Measurements from ENCODE around the gene WBP2. TPM values are rescaled to one million over a fixed set of nuclear protein-coding genes. Genes with fewer than 3 reads are reported as not detected.

WBP2 gene
- total and polyA plus RNA-seq, 2 of the 13 experiments (the other 11 are each of a cell fraction or from before 2014, with no cell fraction given) = 29.2 to 29.5 TPM

DNA sequence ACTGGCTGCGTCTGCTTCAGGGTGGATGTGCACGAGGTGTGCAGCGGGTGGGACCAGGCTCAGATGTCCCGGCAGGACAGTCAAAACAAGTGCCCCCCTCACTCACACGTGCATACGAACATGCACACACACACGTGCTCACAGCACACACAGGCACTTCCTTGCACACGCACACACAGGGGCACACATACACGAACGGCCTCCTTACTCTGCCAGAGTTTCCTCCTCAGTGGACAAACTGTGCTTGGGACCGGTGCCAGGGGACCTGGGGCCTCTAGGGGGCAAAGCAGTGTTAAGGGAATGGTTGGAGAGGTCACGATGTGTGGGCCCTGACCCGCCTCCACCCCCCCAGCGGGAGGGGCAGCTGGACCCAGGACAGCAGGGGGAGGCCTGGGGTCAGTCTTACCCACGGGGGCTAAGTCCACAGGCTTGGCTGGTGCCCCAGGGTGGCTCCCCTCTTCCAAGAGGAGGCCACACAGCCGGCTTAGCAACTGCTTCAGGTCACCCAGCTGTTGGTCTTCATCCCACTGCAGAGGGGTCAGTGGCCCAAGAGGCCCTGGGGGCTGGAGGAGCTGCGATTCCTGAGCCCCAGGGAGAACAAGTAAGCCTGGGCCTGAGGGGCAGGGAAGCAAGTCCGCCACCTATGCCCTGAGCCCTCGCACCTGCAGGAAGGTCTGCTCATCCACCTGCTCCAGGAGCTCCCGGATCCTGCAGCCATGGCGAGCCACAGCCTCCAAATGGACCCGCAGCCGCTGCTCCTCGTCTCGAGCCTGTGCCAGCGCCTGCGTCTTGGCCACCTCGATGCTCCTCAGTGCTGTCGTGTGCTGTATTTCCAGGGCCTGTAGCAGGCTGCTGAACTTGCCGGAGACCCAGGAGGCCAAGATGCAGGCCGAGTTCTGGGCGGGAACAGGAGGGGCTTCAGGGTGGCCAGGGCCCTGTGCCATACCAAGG is 36.7 kb upstream of the WBP2 start (continued):
- TF ChIP-seq, protein P1, sequence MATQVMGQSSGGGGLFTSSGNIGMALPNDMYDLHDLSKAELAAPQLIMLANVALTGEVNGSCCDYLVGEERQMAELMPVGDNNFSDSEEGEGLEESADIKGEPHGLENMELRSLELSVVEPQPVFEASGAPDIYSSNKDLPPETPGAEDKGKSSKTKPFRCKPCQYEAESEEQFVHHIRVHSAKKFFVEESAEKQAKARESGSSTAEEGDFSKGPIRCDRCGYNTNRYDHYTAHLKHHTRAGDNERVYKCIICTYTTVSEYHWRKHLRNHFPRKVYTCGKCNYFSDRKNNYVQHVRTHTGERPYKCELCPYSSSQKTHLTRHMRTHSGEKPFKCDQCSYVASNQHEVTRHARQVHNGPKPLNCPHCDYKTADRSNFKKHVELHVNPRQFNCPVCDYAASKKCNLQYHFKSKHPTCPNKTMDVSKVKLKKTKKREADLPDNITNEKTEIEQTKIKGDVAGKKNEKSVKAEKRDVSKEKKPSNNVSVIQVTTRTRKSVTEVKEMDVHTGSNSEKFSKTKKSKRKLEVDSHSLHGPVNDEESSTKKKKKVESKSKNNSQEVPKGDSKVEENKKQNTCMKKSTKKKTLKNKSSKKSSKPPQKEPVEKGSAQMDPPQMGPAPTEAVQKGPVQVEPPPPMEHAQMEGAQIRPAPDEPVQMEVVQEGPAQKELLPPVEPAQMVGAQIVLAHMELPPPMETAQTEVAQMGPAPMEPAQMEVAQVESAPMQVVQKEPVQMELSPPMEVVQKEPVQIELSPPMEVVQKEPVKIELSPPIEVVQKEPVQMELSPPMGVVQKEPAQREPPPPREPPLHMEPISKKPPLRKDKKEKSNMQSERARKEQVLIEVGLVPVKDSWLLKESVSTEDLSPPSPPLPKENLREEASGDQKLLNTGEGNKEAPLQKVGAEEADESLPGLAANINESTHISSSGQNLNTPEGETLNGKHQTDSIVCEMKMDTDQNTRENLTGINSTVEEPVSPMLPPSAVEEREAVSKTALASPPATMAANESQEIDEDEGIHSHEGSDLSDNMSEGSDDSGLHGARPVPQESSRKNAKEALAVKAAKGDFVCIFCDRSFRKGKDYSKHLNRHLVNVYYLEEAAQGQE (IDR thresholded peaks at IDR 0.05; ENCODE audit: borderline replicate concordance in 1 of 2, low read depth in 1 of 2, low read length in 2 of 2) = no peak
- TF ChIP-seq ZNF569 (CRISPR knock-in tag; IDR thresholded peaks at IDR 0.05; ENCODE audit: borderline replicate concordance) (0 out of 2 replicates have a peak, but pooled peaks have one; percentile 10), KAT8 (CRISPR knock-in tag; IDR thresholded peaks at IDR 0.05) (peak; percentile 51; the same call in 1 of the 2 replicates), JUNB (CRISPR knock-in tag; IDR thresholded peaks at IDR 0.05; ENCODE audit: borderline replicate concordance) (no peak), ZNF879 (CRISPR knock-in tag; IDR thresholded peaks at IDR 0.05) (no peak; the same call in 1 of the 2 replicates), SALL2 (CRISPR knock-in tag; IDR thresholded peaks at IDR 0.05) (peak; percentile 82), HNF4A (CRISPR knock-in tag; IDR thresholded peaks at IDR 0.05) (peak; percentile 94), POLR2AphosphoS5 (IDR thresholded peaks at IDR 0.05; ENCODE audit: low read depth, low read length) (no peak; the same call in 1 of the 2 replicates), DNMT3B (CRISPR knock-in tag; conservative IDR thresholded peaks at IDR 0.05) (no peak), POLR2A (IDR thresholded peaks at IDR 0.05; ENCODE audit: insufficient read depth in 1 of 2, low read depth in 2 of 2, low read length in 2 of 2) (0 out of 4 replicates have a peak, but pooled peaks of 1 of the 2 experiments have one; percentile 19), ZNF34 (CRISPR knock-in tag; IDR thresholded peaks at IDR 0.05; ENCODE audit: borderline replicate concordance) (no peak), TARDBP (CRISPR knock-in tag; IDR thresholded peaks at IDR 0.05) (peak; percentile 41)
- TF ChIP-seq, protein P2, sequence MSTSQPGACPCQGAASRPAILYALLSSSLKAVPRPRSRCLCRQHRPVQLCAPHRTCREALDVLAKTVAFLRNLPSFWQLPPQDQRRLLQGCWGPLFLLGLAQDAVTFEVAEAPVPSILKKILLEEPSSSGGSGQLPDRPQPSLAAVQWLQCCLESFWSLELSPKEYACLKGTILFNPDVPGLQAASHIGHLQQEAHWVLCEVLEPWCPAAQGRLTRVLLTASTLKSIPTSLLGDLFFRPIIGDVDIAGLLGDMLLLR (CRISPR knock-in tag; IDR thresholded peaks at IDR 0.05) = no peak
- TF ChIP-seq, protein P3, sequence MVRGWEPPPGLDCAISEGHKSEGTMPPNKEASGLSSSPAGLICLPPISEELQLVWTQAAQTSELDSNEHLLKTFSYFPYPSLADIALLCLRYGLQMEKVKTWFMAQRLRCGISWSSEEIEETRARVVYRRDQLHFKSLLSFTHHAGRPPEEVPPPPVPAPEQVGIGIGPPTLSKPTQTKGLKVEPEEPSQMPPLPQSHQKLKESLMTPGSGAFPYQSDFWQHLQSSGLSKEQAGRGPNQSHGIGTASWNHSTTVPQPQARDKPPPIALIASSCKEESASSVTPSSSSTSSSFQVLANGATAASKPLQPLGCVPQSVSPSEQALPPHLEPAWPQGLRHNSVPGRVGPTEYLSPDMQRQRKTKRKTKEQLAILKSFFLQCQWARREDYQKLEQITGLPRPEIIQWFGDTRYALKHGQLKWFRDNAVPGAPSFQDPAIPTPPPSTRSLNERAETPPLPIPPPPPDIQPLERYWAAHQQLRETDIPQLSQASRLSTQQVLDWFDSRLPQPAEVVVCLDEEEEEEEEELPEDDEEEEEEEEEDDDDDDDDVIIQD (CRISPR knock-in tag; IDR thresholded peaks at IDR 0.05; ENCODE audit: low read depth) = peak; percentile 30; the same call in 1 of the 2 replicates
- TF ChIP-seq, protein P4, sequence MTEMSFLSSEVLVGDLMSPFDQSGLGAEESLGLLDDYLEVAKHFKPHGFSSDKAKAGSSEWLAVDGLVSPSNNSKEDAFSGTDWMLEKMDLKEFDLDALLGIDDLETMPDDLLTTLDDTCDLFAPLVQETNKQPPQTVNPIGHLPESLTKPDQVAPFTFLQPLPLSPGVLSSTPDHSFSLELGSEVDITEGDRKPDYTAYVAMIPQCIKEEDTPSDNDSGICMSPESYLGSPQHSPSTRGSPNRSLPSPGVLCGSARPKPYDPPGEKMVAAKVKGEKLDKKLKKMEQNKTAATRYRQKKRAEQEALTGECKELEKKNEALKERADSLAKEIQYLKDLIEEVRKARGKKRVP (CRISPR knock-in tag; IDR thresholded peaks at IDR 0.05) = no peak
- TF ChIP-seq, protein P5, sequence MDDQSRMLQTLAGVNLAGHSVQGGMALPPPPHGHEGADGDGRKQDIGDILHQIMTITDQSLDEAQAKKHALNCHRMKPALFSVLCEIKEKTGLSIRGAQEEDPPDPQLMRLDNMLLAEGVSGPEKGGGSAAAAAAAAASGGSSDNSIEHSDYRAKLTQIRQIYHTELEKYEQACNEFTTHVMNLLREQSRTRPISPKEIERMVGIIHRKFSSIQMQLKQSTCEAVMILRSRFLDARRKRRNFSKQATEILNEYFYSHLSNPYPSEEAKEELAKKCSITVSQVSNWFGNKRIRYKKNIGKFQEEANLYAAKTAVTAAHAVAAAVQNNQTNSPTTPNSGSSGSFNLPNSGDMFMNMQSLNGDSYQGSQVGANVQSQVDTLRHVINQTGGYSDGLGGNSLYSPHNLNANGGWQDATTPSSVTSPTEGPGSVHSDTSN (CRISPR knock-in tag; IDR thresholded peaks at IDR 0.05; ENCODE audit: borderline replicate concordance) = no peak

All from HepG2 (cell line).